IMR-90 (cell line): Measurements from ENCODE around the gene MOB1B. TPM values are rescaled to one million over a fixed set of nuclear protein-coding genes. Genes with fewer than 3 reads are reported as not detected.

Source experiments
- ATAC-seq: fragments of 200-7000 bp; cut with Tn5 transposase; 2 replicates; pipeline ENCODE4 v1.9.1; 2020; ENCODE audit warnings: low read depth, mild to moderate bottlenecking, moderate library complexity
- BruUV-seq: library from RNA; stranded (reverse); fragments of 400-500 nt; replicated peaks from 2 replicates; lab custom pipeline; 2021; lab: Mats Ljungman, UMichigan
- CTCF ChIA-PET: fragments of 300-600 bp; formaldehyde crosslinking; extraction: SDS; loops from one replicate; lab custom pipeline; 2021; ENCODE audit warnings: antibody characterized with exemption; lab: Yijun Ruan, JAX
- POLR2A ChIA-PET: fragments of 300-600 bp; sonication (Branson Sonifier 250); formaldehyde crosslinking; loops from one replicate; lab custom pipeline; 2022; ENCODE audit warnings: antibody characterized with exemption; ENCODE audit not compliant: unreplicated experiment; lab: Charles Lee
- DNase-seq: peaks from one replicate; pipeline ENCODE4 v3.0.0; 2013
- H2AFZ ChIP-seq: replicated peaks from 2 replicates; pipeline ENCODE3; 2013; ENCODE audit warnings: low read length, mild to moderate bottlenecking; ENCODE audit not compliant: poor library complexity
- H2AK5ac ChIP-seq: 2 replicates; pipeline ENCODE4 v1.6.1; 2013; ENCODE audit warnings: low read depth, low read length, inconsistent platforms
- H2AK9ac ChIP-seq: replicated peaks from 2 replicates; pipeline ENCODE3; 2013; ENCODE audit warnings: mild to moderate bottlenecking, low read depth, low read length, moderate library complexity; ENCODE audit not compliant: poor library complexity
- H2BK120ac ChIP-seq: 2 replicates; pipeline ENCODE4 v1.6.1; 2013; ENCODE audit warnings: low read depth, low read length, inconsistent platforms
- H2BK15ac ChIP-seq: 3 replicates; pipeline ENCODE4 v1.6.1; 2013; ENCODE audit warnings: low read depth, low read length, inconsistent platforms
- H2BK20ac ChIP-seq: 2 replicates; pipeline ENCODE4 v1.6.1; 2013; ENCODE audit warnings: low read depth, mild to moderate bottlenecking, inconsistent platforms, low read length, moderate library complexity
- H2BK5ac ChIP-seq: 2 replicates; pipeline ENCODE4 v1.6.1; 2013; ENCODE audit warnings: mild to moderate bottlenecking, low read depth, low read length, inconsistent platforms; ENCODE audit not compliant: poor library complexity, severe bottlenecking
- H3K14ac ChIP-seq: replicated peaks from 2 replicates; pipeline ENCODE4 v1.6.1; 2013; ENCODE audit warnings: low read depth, low read length, inconsistent platforms
- H3K18ac ChIP-seq: 2 replicates; pipeline ENCODE4 v1.6.1; 2013; ENCODE audit warnings: low read depth, low read length, control low read depth
- H3K23ac ChIP-seq: 2 replicates; pipeline ENCODE4 v1.6.1; 2013; ENCODE audit warnings: low read depth, low read length, inconsistent platforms
- H3K27ac ChIP-seq: 2 replicates; pipeline ENCODE4 v1.5.1; 2013; ENCODE audit warnings: mild to moderate bottlenecking, control low read depth, low read length; ENCODE audit not compliant: insufficient read depth
- H3K27me3 ChIP-seq: 2 replicates; pipeline ENCODE4 v1.6.1; 2013; ENCODE audit warnings: low read length; ENCODE audit not compliant: control insufficient read depth, insufficient read depth
- H3K36me3 ChIP-seq: 2 replicates; pipeline ENCODE4 v1.6.1; 2013; ENCODE audit warnings: low read length, mixed read lengths; ENCODE audit not compliant: control insufficient read depth, insufficient read depth
- H3K4ac ChIP-seq: 2 replicates; pipeline ENCODE4 v1.6.1; 2013; ENCODE audit warnings: low read depth, low read length, inconsistent platforms
- H3K4me1 ChIP-seq: 2 replicates; pipeline ENCODE4 v1.6.1; 2013; ENCODE audit warnings: low read length, mixed read lengths; ENCODE audit not compliant: control insufficient read depth, insufficient read depth
- H3K4me2 ChIP-seq: 2 replicates; pipeline ENCODE4 v1.6.1; 2013; ENCODE audit warnings: low read depth, mild to moderate bottlenecking, control low read depth, low read length, moderate library complexity
- H3K4me3 ChIP-seq: 2 replicates; pipeline ENCODE4 v1.5.1; 2013; ENCODE audit warnings: low read depth, mild to moderate bottlenecking, control low read depth, low read length, moderate library complexity; ENCODE audit not compliant: insufficient read depth
- H3K56ac ChIP-seq: 2 replicates; pipeline ENCODE4 v1.6.1; 2013; ENCODE audit warnings: low read length, inconsistent platforms; ENCODE audit not compliant: insufficient read depth; ENCODE audit errors: extremely low read depth
- H3K79me1 ChIP-seq, 2 experiments: 2 replicates each; pipeline ENCODE4 v1.6.1; 2013; ENCODE audit warnings: low read length in 2 of 2, inconsistent platforms in 1 of 2, low read depth in 1 of 2
- H3K9ac ChIP-seq: 2 replicates; pipeline ENCODE4 v1.6.1; 2013; ENCODE audit warnings: low read depth, low read length, control low read depth
- H3K9me1 ChIP-seq: 2 replicates; pipeline ENCODE4 v1.6.1; 2013; ENCODE audit warnings: low read length, inconsistent platforms; ENCODE audit not compliant: insufficient read depth
- H3K9me3 ChIP-seq: 2 replicates; pipeline ENCODE4 v1.6.1; 2013; ENCODE audit warnings: low read length; ENCODE audit not compliant: control insufficient read depth, insufficient read depth
- H4K20me1 ChIP-seq: 2 replicates; pipeline ENCODE4 v1.6.1; 2013; ENCODE audit warnings: low read length, inconsistent platforms; ENCODE audit not compliant: insufficient read depth
- H4K5ac ChIP-seq: 2 replicates; pipeline ENCODE4 v1.6.1; 2013; ENCODE audit warnings: mild to moderate bottlenecking, low read depth, low read length, control low read depth
- H4K8ac ChIP-seq, 2 experiments: 2 replicates each; pipeline ENCODE4 v1.6.1; 2013; ENCODE audit warnings: low read depth in 2 of 2, low read length in 2 of 2, control low read depth in 1 of 2, inconsistent platforms in 1 of 2
- H4K91ac ChIP-seq: 2 replicates; pipeline ENCODE4 v1.6.1; 2013; ENCODE audit warnings: low read depth, low read length, inconsistent platforms; ENCODE audit not compliant: insufficient read depth
- BHLHE40 ChIP-seq: fragments of 150-350 bp; IDR thresholded peaks from 2 replicates; pipeline ENCODE4 v1.6.1; 2016; ENCODE audit warnings: mild to moderate bottlenecking, low read depth, low read length
- CEBPB ChIP-seq: IDR thresholded peaks from 2 replicates; pipeline ENCODE4 v1.6.1; 2012; ENCODE audit warnings: low read depth, low read length, improper control_type of control experiment
- MAFK ChIP-seq: IDR thresholded peaks from 2 replicates; pipeline ENCODE4 v1.6.1; 2012; ENCODE audit warnings: low read depth, low read length, improper control_type of control experiment
- NFE2L2 ChIP-seq: fragments of 150-350 bp; IDR thresholded peaks from 2 replicates; pipeline ENCODE4 v1.6.1; 2016; ENCODE audit warnings: low read depth, mild to moderate bottlenecking, low read length
- RCOR1 ChIP-seq: IDR thresholded peaks from 2 replicates; pipeline ENCODE4 v1.6.1; 2012; ENCODE audit warnings: mild to moderate bottlenecking, low read length, improper control_type of control experiment; ENCODE audit not compliant: insufficient replicate concordance
- SMC3 ChIP-seq: fragments of 150-350 bp; IDR thresholded peaks from 2 replicates; pipeline ENCODE4 v1.6.1; 2016; ENCODE audit warnings: low read depth, mild to moderate bottlenecking, antibody characterized with exemption, low read length, moderate library complexity
- WGBS, 2 experiments: methylation state at CpG; one replicate each; pipeline versions ENCODE4 v1.1.5 to v1.1.7; 2013; ENCODE audit warnings: missing lambda C conversion rate in 2 of 2; ENCODE audit not compliant: insufficient read length in 1 of 2; ENCODE audit errors: extremely low coverage in 2 of 2; 5-methylcytosine and 5-hydroxymethylcytosine counted together
- dilution Hi-C: fragments of 300-500 bp; cut with HindIII; formaldehyde crosslinking; loops from one replicate; pipeline ENCODE4 v1.14.3; 2018; ENCODE audit warnings: low sequenced_read_pairs; ENCODE audit not compliant: unreplicated experiment
- in situ Hi-C: fragments of 300-500 bp; cut with MboI; formaldehyde crosslinking; loops from 3 replicates; pipeline ENCODE4 v1.14.3; 2019; ENCODE audit warnings: low sequenced_read_pairs, inconsistent platforms, mixed read lengths
- intact Hi-C: fragments of 100-400 bp; cut with micrococcal nuclease; formaldehyde crosslinking; loops from 2 replicates; pipeline ENCODE4 v1.10.0; 2022
- polyA plus RNA-seq, 3 experiments: library from polyadenylated mRNA; depleted of rRNA; stranded (reverse); fragments of >200 nt; gene quantifications; 2 replicates each; pipeline ENCODE4 v1.2.3, GENCODE V29; 2012; ENCODE audit warnings: low replicate concordance in 1 of 3
- total RNA-seq: library from RNA; depleted of rRNA; stranded (reverse); fragments of >200 nt; gene quantifications from 2 replicates; pipeline ENCODE4 v1.2.3, GENCODE V29; 2012
- TF ChIP-seq, protein P1 (sequence below): fragments of 150-350 bp; IDR thresholded peaks from 2 replicates; pipeline ENCODE4 v1.6.1; 2016; ENCODE audit warnings: low read depth, mild to moderate bottlenecking, low read length, moderate library complexity, borderline replicate concordance

MOB1B gene
- total and polyA plus RNA-seq, 2 of the 4 experiments (the other 2 are of a cell fraction), result 5.7 to 6.8 TPM

DNA sequence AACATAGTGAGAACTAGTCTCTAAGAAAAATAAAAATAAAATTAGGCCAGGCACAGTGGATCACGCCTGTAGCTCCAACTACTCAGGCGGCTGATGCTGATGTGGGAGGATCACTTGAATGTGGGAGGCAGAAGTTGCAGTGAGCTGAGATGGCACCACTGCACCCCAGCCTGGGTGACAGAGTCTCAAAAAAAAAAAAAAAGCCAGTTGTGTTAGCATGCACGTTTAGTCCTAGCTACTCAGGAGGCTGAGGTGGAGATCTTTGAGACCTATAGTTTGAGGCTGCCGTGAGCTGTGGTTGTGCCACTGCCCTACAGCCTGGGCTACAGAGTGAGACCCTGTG lies 93.8 kb downstream of the MOB1B start:
- H2BK120ac ChIP-seq, result no peak overlapping the region
- in situ Hi-C loops (loop anchor here (10.0 kb wide), 1 partner anchor 161 kb away; the partner anchor contains the start of gene GRSF1), dilution Hi-C loops (no loop called here), intact Hi-C loops (loop anchor here (10.0 kb wide), 1 partner anchor 189 kb away; no protein-coding TSS in a partner anchor)
- H2BK15ac ChIP-seq, result no peak overlapping the region
- peak overlapping the region; percentile 35; the same call in 1 of the 2 replicates for H3K27ac ChIP-seq
- peaks cover 4% of the 10 kb centered on the region; the same call in 1 of the 2 replicates for H3K9me1 ChIP-seq
- no peaks in the 10 kb centered on the region for H4K20me1 ChIP-seq
- ATAC-seq, result no peak
- no peak overlapping the region for H2AK9ac ChIP-seq
- peak overlapping the region; percentile 39 to 49; a peak in 2 of 4 replicates for H4K8ac ChIP-seq
- no TSS peak for BruUV-seq
- peaks cover 5% of the 10 kb centered on the region for H3K4me1 ChIP-seq
- H3K9me3 ChIP-seq, result no peaks in the 10 kb centered on the region
- no peak overlapping the region for H2AK5ac ChIP-seq
- H3K79me1 ChIP-seq, result peaks cover 16 to 58% of the 10 kb centered on the region in 2 experiments
- peaks cover 3% of the 10 kb centered on the region for H3K36me3 ChIP-seq
- no peak overlapping the region for H3K18ac ChIP-seq
- H3K9ac ChIP-seq, result peak overlapping the region; percentile 19; the same call in 1 of the 2 replicates
- CTCF ChIA-PET, result no interaction called here
- H4K5ac ChIP-seq, result peak overlapping the region; percentile 25; the same call in 1 of the 2 replicates
- peak overlapping the region; percentile 70 for H3K4me2 ChIP-seq
- no peak overlapping the region for H4K91ac ChIP-seq
- H3K14ac ChIP-seq, result 0 out of 2 replicates have a peak overlapping the region, but pooled peaks have one; percentile 34
- peak overlapping the region; percentile 5 for H2BK5ac ChIP-seq
- no peaks in the 10 kb centered on the region for H3K27me3 ChIP-seq
- peak overlapping the region; percentile 12; the same call in 1 of the 2 replicates for H3K56ac ChIP-seq
- TF ChIP-seq, protein P1, sequence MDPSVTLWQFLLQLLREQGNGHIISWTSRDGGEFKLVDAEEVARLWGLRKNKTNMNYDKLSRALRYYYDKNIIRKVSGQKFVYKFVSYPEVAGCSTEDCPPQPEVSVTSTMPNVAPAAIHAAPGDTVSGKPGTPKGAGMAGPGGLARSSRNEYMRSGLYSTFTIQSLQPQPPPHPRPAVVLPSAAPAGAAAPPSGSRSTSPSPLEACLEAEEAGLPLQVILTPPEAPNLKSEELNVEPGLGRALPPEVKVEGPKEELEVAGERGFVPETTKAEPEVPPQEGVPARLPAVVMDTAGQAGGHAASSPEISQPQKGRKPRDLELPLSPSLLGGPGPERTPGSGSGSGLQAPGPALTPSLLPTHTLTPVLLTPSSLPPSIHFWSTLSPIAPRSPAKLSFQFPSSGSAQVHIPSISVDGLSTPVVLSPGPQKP, result no peak
- no peak for TF ChIP-seq MAFK
- TF ChIP-seq NFE2L2, result no peak
- TF ChIP-seq CEBPB, result no peak
- no peak for TF ChIP-seq BHLHE40
- no peak for TF ChIP-seq RCOR1
- TF ChIP-seq SMC3, result no peak
- no peak overlapping the region for H2BK20ac ChIP-seq
- no peak overlapping the region for H3K4me3 ChIP-seq
- H3K23ac ChIP-seq, result peak overlapping the region; percentile 65; the same call in 1 of the 2 replicates
- no peak overlapping the region for H2AFZ ChIP-seq
- DNase-seq, result no peak
- POLR2A ChIA-PET, result interaction anchor here (0.6 kb wide), 1 partner anchor 87 kb away, joined by 14 read pairs; no protein-coding TSS in a partner anchor
- H3K4ac ChIP-seq, result no peak overlapping the region
- WGBS, 2 experiments, result 80% methylated on average over 1 of the region's 4 CpGs; no CpG with 5 or more reads in 1 of the 2 experiments
